Endothelial cell of umbilical vein (primary cell): Measurements from ENCODE around the gene OOEP. TPM values are rescaled to one million over a fixed set of nuclear protein-coding genes. Genes with fewer than 3 reads are reported as not detected.
"Not testable (repeated sequence)": the region's sequence is repeated elsewhere in the genome, so short reads cannot be mapped to it uniquely, and the experiment has no call there.

Experiments
- BruUV-seq: library from RNA; stranded (reverse); fragments of 400-500 nt; replicated peaks from 2 replicates; lab custom pipeline; 2021; lab: Mats Ljungman, UMichigan
- CTCF ChIA-PET: fragments of 300-600, 350-600 bp; sonication (Branson Sonifier 250); formaldehyde crosslinking; loops from one replicate; lab custom pipeline; 2021; ENCODE audit warnings: antibody characterized with exemption, inconsistent platforms; lab: Charles Lee
- POLR2A ChIA-PET: fragments of 300-600, 350-600 bp; sonication (Branson Sonifier 250); formaldehyde crosslinking; loops from one replicate; lab custom pipeline; 2021; ENCODE audit warnings: antibody characterized with exemption, inconsistent platforms; lab: Charles Lee
- DNase-seq: peaks from one replicate; pipeline ENCODE4 v3.0.0-alpha.2; 2011; ENCODE audit warnings: low read depth, low spot score
- FAIRE-seq: peaks from 2 replicates; lab custom pipeline; 2011; peaks lifted over from hg19 to GRCh38; lab: Jason Lieb, UNC
- H2AFZ ChIP-seq: 2 replicates; pipeline ENCODE4 v1.6.0; 2012; ENCODE audit warnings: low read depth, low read length, control low read depth, inconsistent platforms
- H3K27ac ChIP-seq: 2 replicates; pipeline ENCODE4 v1.5.1; 2011; ENCODE audit warnings: low read depth, mild to moderate bottlenecking, control low read depth, low read length, moderate library complexity; ENCODE audit not compliant: insufficient read depth
- H3K27me3 ChIP-seq, 2 experiments: 2 replicates each; pipeline versions ENCODE4 v1.6.0 to v1.6.1; 2011; ENCODE audit warnings: low read length in 2 of 2, mixed read lengths in 1 of 2; ENCODE audit not compliant: control insufficient read depth in 2 of 2, insufficient read depth in 2 of 2
- H3K36me3 ChIP-seq, 2 experiments: 2 replicates in 1 of 2; 3 replicates in 1 of 2; pipeline ENCODE4 v1.5.1; 2011; ENCODE audit warnings: low read length in 2 of 2, mild to moderate bottlenecking in 1 of 2, moderate library complexity in 1 of 2; ENCODE audit not compliant: control insufficient read depth in 2 of 2, insufficient read depth in 2 of 2; ENCODE audit errors: extremely low read depth in 1 of 2
- H3K4me1 ChIP-seq: 3 replicates; pipeline ENCODE4 v1.5.1; 2011; ENCODE audit warnings: mild to moderate bottlenecking, low read length; ENCODE audit not compliant: control insufficient read depth, insufficient read depth; ENCODE audit errors: extremely low read depth
- H3K4me2 ChIP-seq: 2 replicates; pipeline ENCODE4 v1.6.1; 2011; ENCODE audit warnings: low read length, control low read depth, mixed read lengths; ENCODE audit not compliant: insufficient read depth
- H3K4me3 ChIP-seq, 3 experiments: fragments of 200-600 bp in 1 of 3; sonication (generic), shearing (Covaris generic) in 1 of 3; replicated peaks in 1 of 3; 2 replicates each; pipeline ENCODE4 v1.5.1; 2011 to 2016; ENCODE audit warnings: control low read depth in 3 of 3, low read length in 3 of 3, mild to moderate bottlenecking in 2 of 3, inconsistent platforms in 1 of 3, low read depth in 1 of 3, moderate library complexity in 1 of 3; ENCODE audit not compliant: insufficient read depth in 1 of 3
- H3K79me2 ChIP-seq: 2 replicates; pipeline ENCODE4 v1.6.0; 2012; ENCODE audit warnings: low read length, inconsistent platforms; ENCODE audit not compliant: control insufficient read depth, insufficient read depth
- H3K9ac ChIP-seq: replicated peaks from 2 replicates; pipeline ENCODE3; 2011; ENCODE audit warnings: low read length, control low read depth; ENCODE audit not compliant: insufficient read depth; ENCODE audit errors: extremely low read depth
- H3K9me1 ChIP-seq: replicated peaks from 3 replicates; pipeline ENCODE4 v1.6.0; 2011; ENCODE audit warnings: mild to moderate bottlenecking, low read length; ENCODE audit not compliant: control insufficient read depth, insufficient read depth; ENCODE audit errors: extremely low read depth
- H3K9me3 ChIP-seq: replicated peaks from 2 replicates; pipeline ENCODE4 v1.5.1; 2012; ENCODE audit warnings: low read length, inconsistent platforms; ENCODE audit not compliant: control insufficient read depth, insufficient read depth
- H4K20me1 ChIP-seq: replicated peaks from 2 replicates; pipeline ENCODE3; 2011; ENCODE audit warnings: mild to moderate bottlenecking, low read length; ENCODE audit not compliant: control insufficient read depth, insufficient read depth; ENCODE audit errors: extremely low read depth
- EZH2 ChIP-seq: IDR thresholded peaks from 2 replicates; pipeline ENCODE4 v1.6.1; 2012; ENCODE audit warnings: borderline replicate concordance, low read depth, mild to moderate bottlenecking, moderate library complexity, low read length, inconsistent platforms; ENCODE audit not compliant: severe bottlenecking
- FOS ChIP-seq: IDR thresholded peaks from 2 replicates; pipeline ENCODE4 v1.6.1; 2011; ENCODE audit warnings: mild to moderate bottlenecking, low read length, moderate library complexity, borderline replicate concordance; ENCODE audit not compliant: insufficient read depth
- GATA2 ChIP-seq: IDR thresholded peaks from 2 replicates; pipeline ENCODE4 v1.7.0; 2011; ENCODE audit warnings: low read depth, mild to moderate bottlenecking, moderate library complexity, mixed read lengths, low read length; ENCODE audit not compliant: insufficient read length, insufficient read depth
- JUN ChIP-seq: IDR thresholded peaks from 2 replicates; pipeline ENCODE4 v1.6.1; 2011; ENCODE audit warnings: borderline replicate concordance, low read depth; ENCODE audit not compliant: insufficient read length, insufficient read depth
- MYC ChIP-seq: IDR thresholded peaks from one replicate; pipeline ENCODE4 v1.6.1; 2011; ENCODE audit warnings: mild to moderate bottlenecking, low read depth, low read length
- POLR2A ChIP-seq: IDR thresholded peaks from 2 replicates; pipeline ENCODE4 v1.6.1; 2012; ENCODE audit warnings: low read depth, mild to moderate bottlenecking, control low read depth, low read length
- POLR2AphosphoS5 ChIP-seq: IDR thresholded peaks from 2 replicates; pipeline ENCODE4 v1.6.1; 2012; ENCODE audit warnings: low read depth, mild to moderate bottlenecking, control low read depth, low read length, moderate library complexity; ENCODE audit not compliant: insufficient read depth
- dilution Hi-C: fragments of 300-500 bp; cut with MboI; formaldehyde crosslinking; loops from one replicate; pipeline ENCODE4 v1.15.0; 2019; ENCODE audit warnings: low sequenced_read_pairs; ENCODE audit not compliant: extremely low pct_ligation_motif_present
- intact Hi-C: fragments of 100-400 bp; cut with micrococcal nuclease; formaldehyde crosslinking; loops from one replicate; pipeline ENCODE4 v1.10.0; 2022
- polyA plus RNA-seq, 4 experiments: library from polyadenylated mRNA; depleted of rRNA in 3 of 4; stranded (reverse) in 3 of 4; unstranded in 1 of 4; fragments of >200 nt; gene quantifications; 2 replicates each; pipeline versions ENCODE4 v1.2.1 to v1.2.3, GENCODE V29; 2011 to 2012; ENCODE audit warnings: missing spikeins in 1 of 4
- total RNA-seq: library from RNA; stranded (reverse); gene quantifications from 2 replicates; pipeline ENCODE4 v1.2.3, GENCODE V29; 2021
- TF ChIP-seq, protein P1 (sequence below): IDR thresholded peaks from 2 replicates; pipeline ENCODE4 v1.6.1; 2011; ENCODE audit not compliant: insufficient read depth, insufficient read length
- TF ChIP-seq, protein P2 (sequence below), 2 donors: IDR thresholded peaks; 1 replicate in 1 of 2; 2 replicates in 1 of 2; pipeline ENCODE4 v1.5.1; 2011; ENCODE audit warnings: low read length in 2 of 2, mild to moderate bottlenecking in 2 of 2, moderate library complexity in 2 of 2, control low read depth in 1 of 2, inconsistent platforms in 1 of 2, low read depth in 1 of 2; ENCODE audit not compliant: insufficient read depth in 1 of 2; ENCODE audit errors: extremely low read depth in 1 of 2

OOEP gene
- total and polyA plus RNA-seq, 2 donors (not counting 3 experiments of a cell fraction or from before 2014, with no cell fraction given) = 0.19 TPM; not detected in 1

DNA sequence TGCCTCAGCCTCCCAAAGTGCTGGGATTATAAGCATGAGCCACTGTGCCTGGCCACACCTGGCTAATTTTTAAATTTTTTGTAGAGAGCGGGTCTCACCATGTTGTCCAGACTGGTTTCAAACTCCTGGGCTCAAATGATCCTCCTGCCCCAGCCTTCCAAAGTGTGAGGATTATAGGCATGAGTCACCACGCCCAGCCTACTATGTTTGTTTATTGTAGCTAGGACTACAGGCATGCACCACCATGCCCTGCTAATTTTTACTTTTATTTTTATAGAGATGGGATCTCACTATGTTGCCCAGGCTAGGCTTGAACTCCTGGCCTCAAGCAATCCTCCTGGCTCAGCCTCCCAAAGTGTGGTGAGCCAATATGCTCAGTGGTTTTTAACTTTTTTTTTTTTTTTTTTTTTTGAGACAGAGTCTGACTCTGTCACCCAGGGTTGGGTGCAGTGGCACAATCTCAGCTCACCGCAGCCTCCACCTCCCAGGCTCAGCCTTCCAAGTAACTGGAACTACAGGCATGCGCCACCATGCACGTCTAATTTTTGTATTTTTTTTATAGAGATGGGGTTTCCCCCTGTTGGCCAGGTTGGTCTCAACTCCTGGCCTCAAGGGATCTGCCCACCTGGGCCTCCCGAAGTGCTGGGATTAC, 12.9 kb upstream of the OOEP start:
- no peaks in the 10 kb centered on the region for H3K9me3 ChIP-seq
- POLR2A ChIA-PET = no interaction called here
- no peaks in the 10 kb centered on the region for H3K79me2 ChIP-seq
- H2AFZ ChIP-seq = no peak overlapping the region
- no peaks in the 10 kb centered on the region for H3K27me3 ChIP-seq
- no peaks in the 10 kb centered on the region for H3K9me1 ChIP-seq
- CTCF ChIA-PET = interaction anchor here (0.6 kb wide), 1 partner anchor 247 kb away, joined by 3 read pairs; no protein-coding TSS in a partner anchor
- intact Hi-C loops (no loop called here), dilution Hi-C loops (no loop called here)
- DNase-seq (no peak), FAIRE-seq (no peak)
- no peaks in the 10 kb centered on the region for H4K20me1 ChIP-seq
- H3K9ac ChIP-seq = no peak overlapping the region
- H3K4me3 ChIP-seq = no peak overlapping the region
- no peaks in the 10 kb centered on the region for H3K4me1 ChIP-seq
- BruUV-seq = no TSS peak
- no peak overlapping the region for H3K4me2 ChIP-seq
- TF ChIP-seq, protein P1, sequence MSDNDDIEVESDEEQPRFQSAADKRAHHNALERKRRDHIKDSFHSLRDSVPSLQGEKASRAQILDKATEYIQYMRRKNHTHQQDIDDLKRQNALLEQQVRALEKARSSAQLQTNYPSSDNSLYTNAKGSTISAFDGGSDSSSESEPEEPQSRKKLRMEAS = no peak
- no peak for TF ChIP-seq POLR2A
- TF ChIP-seq GATA2 = no peak
- no peak for TF ChIP-seq JUN
- TF ChIP-seq MYC = no peak
- TF ChIP-seq EZH2 = no peak
- no peak for TF ChIP-seq FOS
- TF ChIP-seq, protein P2, sequence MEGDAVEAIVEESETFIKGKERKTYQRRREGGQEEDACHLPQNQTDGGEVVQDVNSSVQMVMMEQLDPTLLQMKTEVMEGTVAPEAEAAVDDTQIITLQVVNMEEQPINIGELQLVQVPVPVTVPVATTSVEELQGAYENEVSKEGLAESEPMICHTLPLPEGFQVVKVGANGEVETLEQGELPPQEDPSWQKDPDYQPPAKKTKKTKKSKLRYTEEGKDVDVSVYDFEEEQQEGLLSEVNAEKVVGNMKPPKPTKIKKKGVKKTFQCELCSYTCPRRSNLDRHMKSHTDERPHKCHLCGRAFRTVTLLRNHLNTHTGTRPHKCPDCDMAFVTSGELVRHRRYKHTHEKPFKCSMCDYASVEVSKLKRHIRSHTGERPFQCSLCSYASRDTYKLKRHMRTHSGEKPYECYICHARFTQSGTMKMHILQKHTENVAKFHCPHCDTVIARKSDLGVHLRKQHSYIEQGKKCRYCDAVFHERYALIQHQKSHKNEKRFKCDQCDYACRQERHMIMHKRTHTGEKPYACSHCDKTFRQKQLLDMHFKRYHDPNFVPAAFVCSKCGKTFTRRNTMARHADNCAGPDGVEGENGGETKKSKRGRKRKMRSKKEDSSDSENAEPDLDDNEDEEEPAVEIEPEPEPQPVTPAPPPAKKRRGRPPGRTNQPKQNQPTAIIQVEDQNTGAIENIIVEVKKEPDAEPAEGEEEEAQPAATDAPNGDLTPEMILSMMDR (IDR thresholded peaks at IDR 0.05; ENCODE audit: extremely low read depth in 1 of 2, insufficient read depth in 1 of 2, low read depth in 1 of 2, low read length in 2 of 2) = no peak
- no peak for TF ChIP-seq POLR2AphosphoS5
- H3K27ac ChIP-seq = no peak overlapping the region
- no peaks in the 10 kb centered on the region for H3K36me3 ChIP-seq

DNA sequence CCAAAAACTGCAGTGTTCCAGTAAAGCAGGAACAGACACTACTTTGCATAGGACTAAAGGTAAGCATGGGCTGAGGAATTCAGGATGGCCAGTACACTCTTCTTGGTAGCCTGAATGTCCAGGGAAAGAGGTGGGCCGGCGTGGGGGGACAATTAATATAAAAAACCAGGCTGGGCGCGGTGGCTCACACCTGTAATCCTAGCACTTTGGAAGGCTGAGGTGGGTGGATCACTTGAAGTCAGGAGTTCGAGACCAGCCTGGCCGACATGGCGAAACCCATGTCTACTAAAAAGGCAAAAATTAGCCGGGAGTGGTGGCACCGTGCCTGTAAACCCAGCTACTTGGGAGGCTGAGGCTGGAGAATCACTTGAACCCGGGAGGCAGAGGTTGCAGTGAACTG, 11.8 kb upstream of the OOEP start:
- dilution Hi-C loops, H3K27ac ChIP-seq, POLR2A ChIA-PET: not testable (repeated sequence)

More for the DNA sequence above, 11.8 kb upstream of the OOEP start:
- BruUV-seq, H4K20me1 ChIP-seq, H3K27me3 ChIP-seq, H3K4me2 ChIP-seq, H2AFZ ChIP-seq, H3K9me1 ChIP-seq, H3K79me2 ChIP-seq, H3K9me3 ChIP-seq, H3K36me3 ChIP-seq, DNase-seq, FAIRE-seq, H3K4me3 ChIP-seq, H3K9ac ChIP-seq, intact Hi-C loops, H3K4me1 ChIP-seq: not testable (repeated sequence)
- CTCF ChIA-PET = interaction anchor here (0.9 kb wide), 1 partner anchor 7 kb away, joined by 3 read pairs; no protein-coding TSS in a partner anchor
